ENCODE results near the gene EDC4. TPM values are rescaled to one million over a fixed set of nuclear protein-coding genes. Genes with fewer than 3 reads are reported as not detected.

The EDC4 gene
- total RNA-seq, 1 experiment from 2014 or later, result 106 TPM

DNA sequence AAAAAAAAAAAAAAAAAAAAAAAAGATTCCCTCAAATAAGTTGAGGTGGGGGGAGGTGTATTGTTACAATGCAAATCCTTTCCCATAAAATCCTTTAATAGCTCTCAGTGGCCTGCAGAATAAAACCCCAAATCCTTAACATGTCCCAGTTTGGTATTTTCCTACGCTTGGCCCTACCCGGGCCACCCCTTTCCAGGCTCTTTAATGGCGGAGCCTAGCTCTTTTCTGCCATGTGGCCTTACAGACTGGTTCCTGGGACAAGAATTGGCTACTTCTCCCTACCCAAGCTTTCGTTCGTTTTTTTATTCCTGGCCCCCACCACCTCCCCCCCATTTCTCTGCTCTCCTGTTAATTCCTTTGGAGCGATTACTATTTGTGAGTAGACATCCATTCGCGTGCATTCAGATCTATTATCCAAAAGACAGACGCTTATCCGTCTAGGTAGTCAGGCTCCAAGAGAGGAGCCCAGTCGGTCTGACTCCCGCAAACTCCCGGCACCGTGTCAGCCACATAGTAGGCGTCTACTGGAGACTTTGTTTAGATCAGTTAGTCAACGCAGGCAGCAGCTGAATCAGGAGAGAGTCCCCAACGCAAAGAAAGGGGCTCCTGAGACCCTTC lies 31.5 kb upstream of the EDC4 start:
- H2BK120ac ChIP-seq (ENCODE audit: low read depth, low read length, poor library complexity, severe bottlenecking), result no peak overlapping the region
- H2AK5ac ChIP-seq (ENCODE audit: insufficient read length, low read length), result no peak overlapping the region
- no peaks in the 10 kb centered on the region for H4K20me1 ChIP-seq (ENCODE audit: control insufficient read depth, insufficient read depth, insufficient read length)
- H2AFZ ChIP-seq (ENCODE audit: low read length), result no peak overlapping the region
- H3K36me3 Mint-ChIP-seq (ENCODE audit: insufficient read depth in 1 of 3, low read depth in 3 of 3), result peaks cover 0 to 7% (median 4%) of the 10 kb centered on the region in 3 experiments; a peak in 4 of 7 replicates
- H3K79me2 ChIP-seq (ENCODE audit: insufficient read depth, low read length), result no peaks in the 10 kb centered on the region; the same call in 1 of the 2 replicates
- DNase-seq, result no peak
- H3K14ac ChIP-seq (ENCODE audit: insufficient read depth, low read length), result peak overlapping the region; percentile 85; the same call in 1 of the 2 replicates
- TF ChIP-seq, protein P1, sequence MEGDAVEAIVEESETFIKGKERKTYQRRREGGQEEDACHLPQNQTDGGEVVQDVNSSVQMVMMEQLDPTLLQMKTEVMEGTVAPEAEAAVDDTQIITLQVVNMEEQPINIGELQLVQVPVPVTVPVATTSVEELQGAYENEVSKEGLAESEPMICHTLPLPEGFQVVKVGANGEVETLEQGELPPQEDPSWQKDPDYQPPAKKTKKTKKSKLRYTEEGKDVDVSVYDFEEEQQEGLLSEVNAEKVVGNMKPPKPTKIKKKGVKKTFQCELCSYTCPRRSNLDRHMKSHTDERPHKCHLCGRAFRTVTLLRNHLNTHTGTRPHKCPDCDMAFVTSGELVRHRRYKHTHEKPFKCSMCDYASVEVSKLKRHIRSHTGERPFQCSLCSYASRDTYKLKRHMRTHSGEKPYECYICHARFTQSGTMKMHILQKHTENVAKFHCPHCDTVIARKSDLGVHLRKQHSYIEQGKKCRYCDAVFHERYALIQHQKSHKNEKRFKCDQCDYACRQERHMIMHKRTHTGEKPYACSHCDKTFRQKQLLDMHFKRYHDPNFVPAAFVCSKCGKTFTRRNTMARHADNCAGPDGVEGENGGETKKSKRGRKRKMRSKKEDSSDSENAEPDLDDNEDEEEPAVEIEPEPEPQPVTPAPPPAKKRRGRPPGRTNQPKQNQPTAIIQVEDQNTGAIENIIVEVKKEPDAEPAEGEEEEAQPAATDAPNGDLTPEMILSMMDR (conservative IDR thresholded peaks at IDR 0.05), result no peak
- no peak overlapping the region for H3K27ac ChIP-seq (ENCODE audit: insufficient read length, low read depth, low read length)
- H3K27ac Mint-ChIP-seq, result peak overlapping the region; percentile 90 to 99 (median 97)
- no peak overlapping the region for H3K56ac ChIP-seq (ENCODE audit: insufficient read length, low read depth, low read length)
- no peak overlapping the region for H4K91ac ChIP-seq (ENCODE audit: insufficient read length, low read depth, low read length)
- H3T11ph ChIP-seq (ENCODE audit: low read length), result no peak overlapping the region
- H3K4me3 Mint-ChIP-seq, result peak overlapping the region; percentile 90 to 93
- H3K79me1 ChIP-seq (ENCODE audit: insufficient read depth, low read depth, low read length, poor library complexity, severe bottlenecking), result no peaks in the 10 kb centered on the region
- H3K4me1 Mint-ChIP-seq, result peaks cover 36 to 42% of the 10 kb centered on the region in 2 experiments
- no peak overlapping the region for H4K5ac ChIP-seq (ENCODE audit: insufficient read length, low read depth, low read length)
- H3K9me3 ChIP-seq (ENCODE audit: control insufficient read depth, low read depth, low read length), result no peaks in the 10 kb centered on the region
- H3K27me3 Mint-ChIP-seq (ENCODE audit: low read depth), result no peaks in the 10 kb centered on the region
- peak overlapping the region; percentile 7 for H3K9ac ChIP-seq (ENCODE audit: extremely low read depth, insufficient read length, low read length)
- no peak overlapping the region for H2BK15ac ChIP-seq (ENCODE audit: low read depth, low read length)
- no peak overlapping the region for H4K8ac ChIP-seq (replicated peaks; ENCODE audit: insufficient read length, low read depth, low read length)
- no peaks in the 10 kb centered on the region for H3K27me3 ChIP-seq (ENCODE audit: insufficient read depth, low read length)
- peak overlapping the region; percentile 91 for H3K18ac ChIP-seq (ENCODE audit: insufficient read length, low read depth, low read length)
- H2BK12ac ChIP-seq (ENCODE audit: insufficient read length, low read depth, low read length), result no peak overlapping the region
- H3K23ac ChIP-seq (ENCODE audit: insufficient read length, low read depth, low read length), result no peak overlapping the region
- no peak overlapping the region for H2BK20ac ChIP-seq (ENCODE audit: low read depth, low read length, poor library complexity, severe bottlenecking)
- H2BK5ac ChIP-seq (ENCODE audit: insufficient read length, low read length), result no peak overlapping the region
- WGBS (ENCODE audit: extremely low coverage, insufficient read length, low lambda C conversion rate), result no CpG with 5 or more reads among the region's 17 CpGs
- no peak overlapping the region for H3K4ac ChIP-seq (ENCODE audit: low read depth, low read length)
- peak overlapping the region; percentile 15 for H3K4me2 ChIP-seq (ENCODE audit: insufficient read depth, insufficient read length, low read length)
- no peaks in the 10 kb centered on the region for H3K9me3 Mint-ChIP-seq
- peaks cover 10% of the 10 kb centered on the region; the same call in 1 of the 2 replicates for H3K4me1 ChIP-seq (ENCODE audit: insufficient read depth, low read length)
- H3K23me2 ChIP-seq (ENCODE audit: insufficient read length, low read depth, low read length, poor library complexity, severe bottlenecking), result peaks cover 13% of the 10 kb centered on the region

Measured in H9 (cell line).